GM18507 (cell line): ENCODE data around the gene IL20RB.
"Not testable (repeated sequence)": the region's sequence is repeated elsewhere in the genome, so short reads cannot be mapped to it uniquely, and the experiment has no call there.

ENCODE experiments used
- DNase-seq: peaks from one replicate; pipeline ENCODE4 v3.0.0; 2011; ENCODE audit warnings: low read depth; ENCODE audit not compliant: insufficient read length; ENCODE audit errors: extremely low spot score
- FAIRE-seq: peaks from 2 replicates; lab custom pipeline; 2011; peaks lifted over from hg19 to GRCh38; lab: Jason Lieb, UNC

Gene IL20RB

GRCh38 chr3:136979204-136979603 is 21.4 kb downstream of the IL20RB start:
- DNase-seq, result no peak
- FAIRE-seq, result no peak

GRCh38 chr3:136979684-136980083 is 21.9 kb downstream of the IL20RB start:
- no peak for DNase-seq
- no peak for FAIRE-seq

GRCh38 chr3:136982033-136982432 is 24.2 kb downstream of the IL20RB start:
- DNase-seq (no peak), FAIRE-seq (no peak)

GRCh38 chr3:136982520-136983138 is 24.8 kb downstream of the IL20RB start:
- FAIRE-seq (no peak), DNase-seq (no peak)

- FAIRE-seq (no peak), DNase-seq (no peak)
Measured at GRCh38 chr3:136984837-136985236, 27.1 kb downstream of the IL20RB start.

- DNase-seq, FAIRE-seq: not testable (repeated sequence)
Measured at GRCh38 chr3:136987398-136987980, 29.7 kb downstream of the IL20RB start.

GRCh38 chr3:136988651-136989050 is 30.9 kb downstream of the IL20RB start:
- no peak for FAIRE-seq

GRCh38 chr3:136989781-136990524 is 32.2 kb downstream of the IL20RB start:
- FAIRE-seq (no peak), DNase-seq (no peak)

More at GRCh38 chr3:136988651-136989050, 30.9 kb downstream of the IL20RB start:
- no peak for DNase-seq

GRCh38 chr3:136990826-136991225 is 33.0 kb downstream of the IL20RB start:
- FAIRE-seq, result no peak
- no peak for DNase-seq

- FAIRE-seq (no peak), DNase-seq (no peak)
Measured at GRCh38 chr3:136992115-136992514, 34.3 kb downstream of the IL20RB start.

- DNase-seq (no peak), FAIRE-seq (no peak)
Measured at GRCh38 chr3:136994772-136995516, 37.2 kb downstream of the IL20RB start.

GRCh38 chr3:136995652-136996051 is 37.9 kb downstream of the IL20RB start:
- FAIRE-seq (no peak), DNase-seq (no peak)

GRCh38 chr3:137000039-137000438 is 42.3 kb downstream of the IL20RB start:
- FAIRE-seq (no peak), DNase-seq (no peak)

GRCh38 chr3:137007376-137007775 is 49.6 kb downstream of the IL20RB start:
- FAIRE-seq, DNase-seq: not testable (repeated sequence)

- DNase-seq, result no peak
Measured at GRCh38 chr3:137008131-137008530, 50.3 kb downstream of the IL20RB start.

GRCh38 chr3:137008976-137009375 is 51.2 kb downstream of the IL20RB start:
- DNase-seq (no peak), FAIRE-seq (no peak)

More at GRCh38 chr3:137008131-137008530, 50.3 kb downstream of the IL20RB start:
- FAIRE-seq, result no peak

- DNase-seq (no peak), FAIRE-seq (no peak)
Measured at GRCh38 chr3:137010137-137010536, 52.4 kb downstream of the IL20RB start.

- no peak for DNase-seq
- FAIRE-seq, result no peak
Measured at GRCh38 chr3:137011153-137011552, 53.4 kb downstream of the IL20RB start.

- FAIRE-seq (no peak), DNase-seq (no peak)
Measured at GRCh38 chr3:137012097-137012501, 54.3 kb downstream of the IL20RB start.
